Loucy (cell line): ENCODE data around the gene CYBA.

Source experiments
- CTCF ChIP-seq: fragments of 200-600 bp; sonication (generic); conservative IDR thresholded peaks from 2 replicates; pipeline ENCODE4 v1.5.1; 2014; ENCODE audit warnings: mild to moderate bottlenecking, antibody characterized with exemption, low read length
- EZH2phosphoT487 ChIP-seq: fragments of 200-600 bp; IDR thresholded peaks from 2 replicates; pipeline ENCODE4 v1.6.1; 2018; ENCODE audit warnings: antibody characterized with exemption, mild to moderate bottlenecking, moderate library complexity, borderline replicate concordance

DNA sequence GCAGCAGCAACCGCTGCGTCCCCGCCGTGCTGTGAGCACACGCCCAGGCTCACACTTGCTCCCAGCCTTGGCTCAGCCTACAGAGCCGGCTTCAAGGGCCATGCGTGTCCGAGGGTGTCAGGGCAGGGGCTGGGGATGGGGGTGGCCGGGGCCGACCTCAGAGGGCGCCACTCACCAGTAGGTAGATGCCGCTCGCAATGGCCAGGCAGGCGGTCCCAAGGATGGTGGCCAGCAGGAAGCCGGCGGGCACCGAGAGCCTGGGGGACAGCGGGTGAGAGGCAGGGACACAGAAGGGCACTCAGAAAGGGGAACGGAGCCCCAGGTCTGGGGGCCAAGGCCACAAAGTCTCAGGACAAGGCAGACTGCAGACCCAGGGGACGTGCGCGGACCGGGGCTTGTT, 4.9 kb downstream of the CYBA start:
- TF ChIP-seq EZH2phosphoT487 (no peak), CTCF (no peak)
